Right cardiac atrium (tissue), 5 donors: ENCODE results near the gene EFNA5. TPM values are rescaled to one million over a fixed set of nuclear protein-coding genes. Genes with fewer than 3 reads are reported as not detected.

Source experiments
- ATAC-seq, 2 donors: fragments of 200-7000 bp; cut with Tn5 transposase; one replicate each; pipeline versions ENCODE4 v1.8.0 to v1.9.1; 2020; ENCODE audit warnings: moderate library complexity in 2 of 2, mild to moderate bottlenecking in 1 of 2
- DNase-seq, 3 donors: peaks; one replicate each; pipeline ENCODE4 v3.0.0-alpha.2; 2020
- H3K27ac ChIP-seq: one replicate; pipeline ENCODE4 v1.5.1; 2013; ENCODE audit warnings: mild to moderate bottlenecking, low read length, control low read depth, moderate library complexity
- H3K27me3 ChIP-seq: one replicate; pipeline ENCODE4 v1.6.1; 2013; ENCODE audit not compliant: control insufficient read depth, insufficient read depth
- H3K4me1 ChIP-seq: one replicate; pipeline ENCODE4 v1.6.1; 2013; ENCODE audit warnings: low read length; ENCODE audit not compliant: control insufficient read depth, insufficient read depth
- H3K4me3 ChIP-seq: one replicate; pipeline ENCODE4 v1.5.1; 2013; ENCODE audit warnings: low read length, control low read depth
- H3K9me3 ChIP-seq: one replicate; pipeline ENCODE4 v1.6.1; 2013; ENCODE audit warnings: low read length; ENCODE audit not compliant: control insufficient read depth
- WGBS: extraction: QIAGEN DNeasy Blood & Tissue Kit; methylation state at CpG from one replicate; pipeline ENCODE4 v1.1.7; 2013; 5-methylcytosine and 5-hydroxymethylcytosine counted together
- intact Hi-C, 4 donors: fragments of 100-400 bp; cut with DNase I; formaldehyde crosslinking; loops; one replicate each; pipeline versions ENCODE4 v1.11.0 to v1.14.0; 2022 to 2023
- polyA plus RNA-seq: library from polyadenylated mRNA; stranded (reverse); fragments of 200-250 nt; gene quantifications from one replicate; pipeline ENCODE4 v1.2.3, GENCODE V29; 2013
- total RNA-seq, 4 donors: library from RNA; stranded (reverse); fragmentation: NEBNext Ultra II Directional; extraction: Animal tissue kit (Norgen Biotek cat#: 25700); gene quantifications; one replicate each; pipeline ENCODE4 v1.2.1, GENCODE V29; 2021
- donor health status: healthy with polysubstance abuse.
- donor health status: DM: no; HTN: yes; CAD: no.
- donor health status: DM: no; HTN: no; CAD: no.
- donor health status: DM: no; HTN: yes; CAD: no; lungs with severe emphysema.
- donor health status: DM: yes; HTN: yes; CAD: no.

Gene EFNA5
- total and polyA plus RNA-seq, 5 donors = 4.5 to 26.4 (median 21.8) TPM

- intact Hi-C loops = no loop called here
- H3K4me3 ChIP-seq = no peak overlapping the region
- no peaks in the 10 kb centered on the region for H3K27me3 ChIP-seq
- ATAC-seq (no peak), DNase-seq (no peak)
- 88% methylated on average over 2 of the region's 2 CpGs for WGBS
- H3K27ac ChIP-seq = no peak overlapping the region
- no peaks in the 10 kb centered on the region for H3K4me1 ChIP-seq
- H3K9me3 ChIP-seq = no peaks in the 10 kb centered on the region
Observed at GRCh38 chr5:107400328-107400727, 270.4 kb downstream of the EFNA5 start.

DNA sequence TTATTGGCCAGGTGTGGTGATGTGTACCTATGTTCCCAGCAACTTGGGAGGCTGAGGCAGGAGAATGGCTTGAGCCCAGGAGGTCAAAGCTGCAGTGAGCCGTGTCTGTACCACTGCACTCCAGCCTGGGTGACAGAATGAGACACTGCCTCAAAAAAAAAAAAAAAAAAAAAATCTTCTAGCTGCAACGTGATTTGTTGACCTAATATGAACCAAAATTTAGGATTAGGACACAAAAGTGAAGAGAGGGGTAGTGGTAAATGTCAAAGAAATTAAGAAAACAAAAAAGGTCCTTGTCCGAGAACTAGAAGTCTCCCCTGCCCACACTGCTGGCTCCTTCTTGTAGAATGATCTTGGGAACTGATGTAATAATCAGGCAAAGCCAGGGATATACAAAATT lies 272.0 kb downstream of the EFNA5 start:
- Histone ChIP-seq H3K27me3 (no peaks in the 10 kb centered on the region), H3K27ac (no peak overlapping the region), H3K4me3 (no peak overlapping the region), H3K9me3 (no peaks in the 10 kb centered on the region), H3K4me1 (no peaks in the 10 kb centered on the region)
- intact Hi-C loops = no loop called here
- DNase-seq = no peak
- 90% methylated on average over 3 of the region's 3 CpGs for WGBS
- no peak for ATAC-seq

GRCh38 chr5:107396351-107396690 lies 274.4 kb downstream of the EFNA5 start:
- intact Hi-C loops = no loop called here
- no peaks in the 10 kb centered on the region for H3K27me3 ChIP-seq
- H3K27ac ChIP-seq = no peak overlapping the region
- H3K4me1 ChIP-seq = no peaks in the 10 kb centered on the region
- no peaks in the 10 kb centered on the region for H3K9me3 ChIP-seq
- WGBS = 95% methylated on average over 1 of the region's 1 CpG
- ATAC-seq = no peak
- no peak for DNase-seq
- H3K4me3 ChIP-seq = no peak overlapping the region

- Histone ChIP-seq H3K9me3 (no peaks in the 10 kb centered on the region), H3K4me1 (no peaks in the 10 kb centered on the region), H3K27me3 (no peaks in the 10 kb centered on the region), H3K4me3 (no peak overlapping the region), H3K27ac (no peak overlapping the region)
- ATAC-seq (no peak), DNase-seq (no peak)
- intact Hi-C loops = no loop called here
- 86% methylated on average over 5 of the region's 5 CpGs for WGBS
Observed at GRCh38 chr5:107395632-107396350, 274.9 kb downstream of the EFNA5 start.

- H3K27me3 ChIP-seq = no peaks in the 10 kb centered on the region
- 79% methylated on average over 2 of the region's 2 CpGs for WGBS
- no peak overlapping the region for H3K27ac ChIP-seq
- no peak for ATAC-seq
- no peaks in the 10 kb centered on the region for H3K4me1 ChIP-seq
- no peak overlapping the region for H3K4me3 ChIP-seq
- no peaks in the 10 kb centered on the region for H3K9me3 ChIP-seq
- intact Hi-C loops = no loop called here
- no peak for DNase-seq
Observed at GRCh38 chr5:107393851-107394250, 276.9 kb downstream of the EFNA5 start.

GRCh38 chr5:107391787-107392186 lies 278.9 kb downstream of the EFNA5 start:
- H3K27ac ChIP-seq = no peak overlapping the region
- 97% methylated on average over 5 of the region's 5 CpGs for WGBS
- no peaks in the 10 kb centered on the region for H3K4me1 ChIP-seq
- DNase-seq (no peak), ATAC-seq (no peak)
- intact Hi-C loops = no loop called here
- no peaks in the 10 kb centered on the region for H3K9me3 ChIP-seq
- H3K4me3 ChIP-seq = no peak overlapping the region
- H3K27me3 ChIP-seq = no peaks in the 10 kb centered on the region

GRCh38 chr5:107389775-107390148 lies 281.0 kb downstream of the EFNA5 start:
- Histone ChIP-seq H3K27me3 (no peaks in the 10 kb centered on the region), H3K4me3 (no peak overlapping the region), H3K4me1 (no peaks in the 10 kb centered on the region), H3K9me3 (no peaks in the 10 kb centered on the region), H3K27ac (no peak overlapping the region)
- intact Hi-C loops = no loop called here
- 55% methylated on average over 1 of the region's 1 CpG for WGBS
- ATAC-seq = no peak
- DNase-seq = no peak

DNA sequence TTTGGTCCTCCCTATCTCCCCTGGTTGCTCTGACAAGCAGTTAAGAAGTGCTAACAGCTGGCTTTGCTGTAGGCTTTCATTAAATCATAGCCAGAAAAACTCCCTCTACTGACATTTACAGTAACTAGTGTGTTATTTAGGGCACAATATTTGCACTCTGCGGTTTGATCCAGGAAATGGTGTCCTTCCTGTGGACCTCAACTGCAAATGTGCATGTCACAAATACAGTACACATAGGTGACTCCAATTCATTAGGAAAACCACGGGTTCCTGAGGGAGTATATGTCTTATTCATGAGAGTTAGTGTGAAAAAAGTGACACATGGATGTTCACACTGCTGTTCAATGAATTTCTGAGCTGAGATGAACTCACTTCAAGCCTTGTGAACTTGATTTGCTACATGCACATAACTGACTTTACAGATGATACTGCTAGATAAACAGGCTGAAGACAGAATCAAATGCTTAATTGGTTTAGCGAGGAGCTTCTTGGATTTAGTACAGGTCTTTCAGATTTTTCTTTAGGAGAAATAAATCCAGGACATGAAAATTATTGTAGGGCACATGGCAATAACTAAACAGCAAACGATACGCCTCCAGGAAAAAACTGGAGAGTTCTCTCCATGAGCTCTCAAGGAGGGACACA lies 281.5 kb downstream of the EFNA5 start:
- intact Hi-C loops = no loop called here
- Histone ChIP-seq H3K9me3 (no peaks in the 10 kb centered on the region), H3K4me3 (no peak overlapping the region), H3K27me3 (no peaks in the 10 kb centered on the region), H3K27ac (no peak overlapping the region), H3K4me1 (no peaks in the 10 kb centered on the region)
- peak; percentile 64 to 73 for ATAC-seq
- 30% methylated on average over 5 of the region's 5 CpGs for WGBS
- no peak for DNase-seq

DNA sequence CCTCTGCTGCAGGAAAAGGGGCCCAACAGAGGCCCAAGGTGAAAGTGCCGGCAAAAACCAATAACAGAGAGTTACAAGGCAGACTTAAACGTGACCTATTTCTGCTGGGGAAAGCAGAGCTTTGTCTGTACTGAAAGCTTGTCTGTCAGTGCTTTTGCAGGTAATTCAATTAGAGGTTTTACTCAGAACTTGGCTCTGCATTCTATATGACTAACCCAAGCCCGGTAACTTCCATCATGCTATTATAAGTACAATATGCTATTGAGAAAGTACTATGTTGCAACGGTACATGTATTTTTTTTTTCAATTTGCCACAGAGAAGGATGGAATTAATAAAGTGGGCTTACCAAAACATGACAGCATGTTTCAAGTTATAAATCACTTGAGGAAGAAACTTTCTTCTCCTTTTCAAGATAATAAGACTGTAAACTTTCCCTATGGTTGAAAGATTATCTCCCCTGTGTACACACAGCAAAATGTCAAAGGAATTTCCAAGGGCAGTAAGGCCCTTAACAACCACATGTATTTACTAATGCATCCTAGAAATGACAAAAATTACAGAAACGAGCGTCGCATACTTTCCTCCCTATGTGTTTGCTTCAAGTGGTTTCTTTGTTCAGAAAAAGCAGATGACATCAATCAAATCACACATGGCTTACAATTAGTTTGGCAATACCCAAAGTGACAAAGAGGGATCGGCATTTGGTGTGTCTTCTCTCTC lies 282.4 kb downstream of the EFNA5 start:
- no peaks in the 10 kb centered on the region for H3K27me3 ChIP-seq
- no peaks in the 10 kb centered on the region for H3K4me1 ChIP-seq
- DNase-seq (no peak), ATAC-seq (peak; percentile 36 to 73)
- intact Hi-C loops = no loop called here
- H3K9me3 ChIP-seq = no peaks in the 10 kb centered on the region
- H3K4me3 ChIP-seq = no peak overlapping the region
- no peak overlapping the region for H3K27ac ChIP-seq
- WGBS = 24% methylated on average over 8 of the region's 8 CpGs

GRCh38 chr5:107387526-107388140 lies 283.1 kb downstream of the EFNA5 start:
- H3K27me3 ChIP-seq = no peaks in the 10 kb centered on the region
- H3K4me1 ChIP-seq = no peaks in the 10 kb centered on the region
- no peak overlapping the region for H3K27ac ChIP-seq
- H3K9me3 ChIP-seq = no peaks in the 10 kb centered on the region
- ATAC-seq = no peak
- no peak overlapping the region for H3K4me3 ChIP-seq
- 73% methylated on average over 6 of the region's 6 CpGs for WGBS
- no peak for DNase-seq
- intact Hi-C loops = no loop called here

GRCh38 chr5:107385708-107386107 lies 285.0 kb downstream of the EFNA5 start:
- Histone ChIP-seq H3K9me3 (no peaks in the 10 kb centered on the region), H3K27ac (peak overlapping the region; percentile 13), H3K4me3 (no peak overlapping the region), H3K4me1 (no peaks in the 10 kb centered on the region), H3K27me3 (no peaks in the 10 kb centered on the region)
- WGBS = 90% methylated on average over 2 of the region's 2 CpGs
- ATAC-seq (no peak), DNase-seq (no peak)
- intact Hi-C loops = no loop called here
